HepG2 (cell line): Measurements from ENCODE around the gene ZBTB2. TPM values are rescaled to one million over a fixed set of nuclear protein-coding genes. Genes with fewer than 3 reads are reported as not detected.
A peak's percentile ranks its signal among the peaks of the same experiment; 100 is the strongest.

Experiments
- ARNTL ChIP-seq: sonication (generic); formaldehyde crosslinking; IDR thresholded peaks from 2 replicates; pipeline ENCODE4 v1.4.0; 2020; ENCODE audit warnings: mild to moderate bottlenecking, missing genetic modification reagents
- CERS6 ChIP-seq: sonication (generic); formaldehyde crosslinking; IDR thresholded peaks from 2 replicates; pipeline ENCODE4 v1.5.0; 2020; ENCODE audit warnings: missing genetic modification reagents
- HOMEZ ChIP-seq: IDR thresholded peaks from 2 replicates; pipeline ENCODE4 v1.6.1; 2016; ENCODE audit warnings: low read depth
- KLF16 ChIP-seq, 2 experiments: sonication (generic) in 1 of 2; formaldehyde crosslinking in 1 of 2; IDR thresholded peaks; 2 replicates each; pipeline versions ENCODE4 v1.6.1 to v1.8.0; 2016 to 2023; ENCODE audit warnings: missing genetic modification reagents in 2 of 2, missing compliant biosample characterization in 1 of 2
- NFYC ChIP-seq: IDR thresholded peaks from 2 replicates; pipeline ENCODE4 v1.6.1; 2016; ENCODE audit warnings: missing genetic modification reagents, missing compliant biosample characterization
- SKI ChIP-seq: fragments of 450-650 bp; IDR thresholded peaks from one replicate; pipeline ENCODE4 v1.6.1; 2018; ENCODE audit warnings: mild to moderate bottlenecking; ENCODE audit not compliant: partially characterized antibody
- SMC3 ChIP-seq: IDR thresholded peaks from 2 replicates; pipeline ENCODE4 v1.6.1; 2011; ENCODE audit warnings: low read length, improper control_type of control experiment
- TEAD3 ChIP-seq: optimal IDR thresholded peaks from 2 replicates; pipeline ENCODE3; 2016; ENCODE audit warnings: borderline replicate concordance
- TRAFD1 ChIP-seq: sonication (generic); formaldehyde crosslinking; IDR thresholded peaks from 2 replicates; pipeline ENCODE4 v1.5.1; 2020; ENCODE audit warnings: missing genetic modification reagents, mild to moderate bottlenecking, borderline replicate concordance
- YEATS4 ChIP-seq: sonication (generic); formaldehyde crosslinking; IDR thresholded peaks from 2 replicates; pipeline ENCODE4 v1.4.0; 2020; ENCODE audit warnings: missing genetic modification reagents, borderline replicate concordance
- ZMYM4 ChIP-seq: sonication (generic); formaldehyde crosslinking; IDR thresholded peaks from 2 replicates; pipeline ENCODE4 v1.8.1; 2023; ENCODE audit warnings: mild to moderate bottlenecking, missing genetic modification reagents
- ZNF556 ChIP-seq: sonication (generic); formaldehyde crosslinking; IDR thresholded peaks from 2 replicates; pipeline ENCODE4 v1.4.0; 2020; ENCODE audit warnings: mild to moderate bottlenecking, missing genetic modification reagents, borderline replicate concordance
- ZNF629 ChIP-seq: sonication (generic); formaldehyde crosslinking; conservative IDR thresholded peaks from 2 replicates; pipeline ENCODE4 v1.5.0; 2020; ENCODE audit warnings: missing genetic modification reagents
- ZNF687 ChIP-seq: sonication (generic); formaldehyde crosslinking; IDR thresholded peaks from 2 replicates; pipeline ENCODE4 v1.5.1; 2020; ENCODE audit warnings: mild to moderate bottlenecking, missing genetic modification reagents, moderate library complexity
- polyA plus RNA-seq, 8 experiments: library from polyadenylated mRNA; depleted of rRNA in 3 of 8; stranded (reverse) in 7 of 8; unstranded in 1 of 8; fragments of >200 nt; fragmentation: Illumina TruSeq in 4 of 8; extraction: Trizol in 4 of 8; gene quantifications; 2 replicates each; pipeline versions ENCODE4 v1.2.1 to v1.2.3, GENCODE V29; 2011 to 2016; ENCODE audit warnings: low read depth in 4 of 8, missing spikeins in 1 of 8, mixed read lengths in 1 of 8; ENCODE audit not compliant: insufficient read depth in 1 of 8
- total RNA-seq, 5 experiments: library from RNA; depleted of rRNA; stranded (reverse); fragments of >200 nt; fragmentation: Illumina TruSeq; extraction: Trizol; gene quantifications; 2 replicates each; pipeline ENCODE4 v1.2.3, GENCODE V29; 2016; ENCODE audit warnings: low read depth in 1 of 5
- TF ChIP-seq, protein P1 (sequence below): sonication (generic); formaldehyde crosslinking; IDR thresholded peaks from 2 replicates; pipeline ENCODE4 v1.9.0; 2022; ENCODE audit warnings: missing genetic modification reagents, mild to moderate bottlenecking, borderline replicate concordance
- TF ChIP-seq, protein P2 (sequence below): sonication (generic); formaldehyde crosslinking; IDR thresholded peaks from 2 replicates; pipeline ENCODE4 v1.8.0; 2023; ENCODE audit warnings: mild to moderate bottlenecking, missing genetic modification reagents

The ZBTB2 gene
- total and polyA plus RNA-seq, 2 of the 13 experiments (the other 11 are each of a cell fraction or from before 2014, with no cell fraction given), result 15.4 to 22.8 TPM

- TF ChIP-seq SMC3 (peak; percentile 97), ARNTL (CRISPR knock-in tag) (no peak), ZNF629 (no peak), HOMEZ (CRISPR knock-in tag) (peak; percentile 52; the same call in 1 of the 2 replicates), KLF16 (CRISPR knock-in tag; IDR thresholded peaks at IDR 0.05) (0 out of 4 replicates have a peak, but pooled peaks of 1 of the 2 experiments have one; percentile 48), CERS6 (CRISPR knock-in tag) (no peak), NFYC (CRISPR knock-in tag) (no peak), YEATS4 (CRISPR knock-in tag) (no peak; the same call in 1 of the 2 replicates), ZMYM4 (CRISPR knock-in tag) (peak; percentile 44; the same call in 1 of the 2 replicates), TRAFD1 (CRISPR knock-in tag) (peak; percentile 79; the same call in 1 of the 2 replicates), SKI (no peak), ZNF687 (CRISPR knock-in tag) (peak; percentile 84), ZNF556 (peak; percentile 67; the same call in 1 of the 2 replicates), TEAD3 (CRISPR knock-in tag) (peak; percentile 81)
- TF ChIP-seq, protein P1, sequence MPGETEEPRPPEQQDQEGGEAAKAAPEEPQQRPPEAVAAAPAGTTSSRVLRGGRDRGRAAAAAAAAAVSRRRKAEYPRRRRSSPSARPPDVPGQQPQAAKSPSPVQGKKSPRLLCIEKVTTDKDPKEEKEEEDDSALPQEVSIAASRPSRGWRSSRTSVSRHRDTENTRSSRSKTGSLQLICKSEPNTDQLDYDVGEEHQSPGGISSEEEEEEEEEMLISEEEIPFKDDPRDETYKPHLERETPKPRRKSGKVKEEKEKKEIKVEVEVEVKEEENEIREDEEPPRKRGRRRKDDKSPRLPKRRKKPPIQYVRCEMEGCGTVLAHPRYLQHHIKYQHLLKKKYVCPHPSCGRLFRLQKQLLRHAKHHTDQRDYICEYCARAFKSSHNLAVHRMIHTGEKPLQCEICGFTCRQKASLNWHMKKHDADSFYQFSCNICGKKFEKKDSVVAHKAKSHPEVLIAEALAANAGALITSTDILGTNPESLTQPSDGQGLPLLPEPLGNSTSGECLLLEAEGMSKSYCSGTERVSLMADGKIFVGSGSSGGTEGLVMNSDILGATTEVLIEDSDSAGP (CRISPR knock-in tag), result peak; percentile 71
- TF ChIP-seq, protein P2, sequence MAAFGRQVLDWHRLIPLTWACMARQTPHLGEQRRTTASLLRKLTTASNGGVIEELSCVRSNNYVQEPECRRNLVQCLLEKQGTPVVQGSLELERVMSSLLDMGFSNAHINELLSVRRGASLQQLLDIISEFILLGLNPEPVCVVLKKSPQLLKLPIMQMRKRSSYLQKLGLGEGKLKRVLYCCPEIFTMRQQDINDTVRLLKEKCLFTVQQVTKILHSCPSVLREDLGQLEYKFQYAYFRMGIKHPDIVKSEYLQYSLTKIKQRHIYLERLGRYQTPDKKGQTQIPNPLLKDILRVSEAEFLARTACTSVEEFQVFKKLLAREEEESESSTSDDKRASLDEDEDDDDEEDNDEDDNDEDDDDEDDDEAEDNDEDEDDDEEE (CRISPR knock-in tag), result peak; percentile 88
Measured at GRCh38 chr6:151323791-151324487, 67.4 kb downstream of the ZBTB2 start (continued).
